Measurements from ENCODE around the gene RAP1GAP. TPM values are rescaled to one million over a fixed set of nuclear protein-coding genes. Genes with fewer than 3 reads are reported as not detected.

The RAP1GAP gene
- polyA plus RNA-seq, 1 donor from 2014 or later = 9.8 TPM

DNA sequence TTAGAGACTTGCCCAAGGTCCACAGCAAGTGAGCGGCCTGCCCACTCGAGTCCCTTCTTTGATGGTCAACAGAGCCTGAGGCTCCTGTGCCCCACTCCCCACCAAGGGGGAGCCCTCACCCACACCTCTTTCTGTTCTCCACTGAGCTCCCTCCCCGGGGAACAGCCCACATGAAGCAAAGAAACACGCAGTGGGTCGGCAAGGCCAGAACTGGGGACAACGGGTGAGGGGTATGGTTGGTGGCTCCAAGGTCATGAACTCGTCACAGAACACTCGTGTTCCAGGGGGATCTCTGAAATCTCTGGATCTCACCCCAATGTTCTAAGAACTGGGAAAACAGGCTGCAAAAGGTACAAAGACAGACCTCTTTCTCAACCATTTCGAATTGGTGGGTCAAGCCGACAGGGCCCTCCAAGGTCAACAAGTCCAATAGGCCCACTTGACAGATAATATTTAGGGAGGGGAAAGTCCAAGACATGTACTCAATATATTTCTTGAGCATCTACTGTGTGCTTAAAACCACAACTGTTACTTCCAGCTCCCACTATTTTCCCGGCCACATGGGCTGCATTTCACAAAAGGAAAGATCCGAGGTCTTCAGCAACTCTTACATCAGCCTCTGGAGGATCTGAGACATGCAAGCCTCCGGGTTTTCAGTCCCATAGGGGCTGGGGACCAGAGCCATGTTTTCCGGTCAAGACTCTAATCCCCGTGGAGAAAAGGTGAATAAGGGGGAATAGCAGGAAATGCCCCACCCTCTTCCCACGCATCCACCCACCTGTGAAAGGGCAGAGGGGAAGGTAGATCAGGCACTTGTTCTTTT lies 1.1 kb upstream of the RAP1GAP start:
- Histone ChIP-seq H2AFZ (ENCODE audit: low read depth, low read length) (no peak overlapping the region), H3K27ac (ENCODE audit: low read length) (no peak overlapping the region), H3K27me3 (ENCODE audit: insufficient read depth, low read depth, low read length) (peaks cover 22% of the 10 kb centered on the region), H3K4me2 (ENCODE audit: low read length) (no peak overlapping the region), H3K4me3 (ENCODE audit: low read length) (no peak overlapping the region), H3K9ac (ENCODE audit: low read length) (no peak overlapping the region), H4K20me1 (ENCODE audit: insufficient read depth) (no peaks in the 10 kb centered on the region), H3K79me2 (replicated peaks; ENCODE audit: insufficient read depth, low read length) (no peaks in the 10 kb centered on the region), H3K9me3 (ENCODE audit: low read length) (no peaks in the 10 kb centered on the region), H3K9me2 (ENCODE audit: insufficient read depth, low read length) (no peaks in the 10 kb centered on the region), H3F3A (ENCODE audit: insufficient read depth, low read length, poor library complexity, severe bottlenecking) (no peaks in the 10 kb centered on the region), H3K36me3 (ENCODE audit: insufficient read depth, low read length) (no peaks in the 10 kb centered on the region)
- no peak for TF ChIP-seq POLR2AphosphoS5 (IDR thresholded peaks at IDR 0.05)
- no peak for TF ChIP-seq EZH2 (IDR thresholded peaks at IDR 0.05; ENCODE audit: borderline replicate concordance, insufficient read depth, low read length, poor library complexity, severe bottlenecking)
- no peak for TF ChIP-seq TAF1 (IDR thresholded peaks at IDR 0.05; ENCODE audit: low read depth)
- no peak for TF ChIP-seq EP300 (conservative IDR thresholded peaks at IDR 0.05; ENCODE audit: poor library complexity, severe bottlenecking)
- TF ChIP-seq MXI1 (conservative IDR thresholded peaks at IDR 0.05; ENCODE audit: poor library complexity, severe bottlenecking) = no peak
- TF ChIP-seq, protein P1, sequence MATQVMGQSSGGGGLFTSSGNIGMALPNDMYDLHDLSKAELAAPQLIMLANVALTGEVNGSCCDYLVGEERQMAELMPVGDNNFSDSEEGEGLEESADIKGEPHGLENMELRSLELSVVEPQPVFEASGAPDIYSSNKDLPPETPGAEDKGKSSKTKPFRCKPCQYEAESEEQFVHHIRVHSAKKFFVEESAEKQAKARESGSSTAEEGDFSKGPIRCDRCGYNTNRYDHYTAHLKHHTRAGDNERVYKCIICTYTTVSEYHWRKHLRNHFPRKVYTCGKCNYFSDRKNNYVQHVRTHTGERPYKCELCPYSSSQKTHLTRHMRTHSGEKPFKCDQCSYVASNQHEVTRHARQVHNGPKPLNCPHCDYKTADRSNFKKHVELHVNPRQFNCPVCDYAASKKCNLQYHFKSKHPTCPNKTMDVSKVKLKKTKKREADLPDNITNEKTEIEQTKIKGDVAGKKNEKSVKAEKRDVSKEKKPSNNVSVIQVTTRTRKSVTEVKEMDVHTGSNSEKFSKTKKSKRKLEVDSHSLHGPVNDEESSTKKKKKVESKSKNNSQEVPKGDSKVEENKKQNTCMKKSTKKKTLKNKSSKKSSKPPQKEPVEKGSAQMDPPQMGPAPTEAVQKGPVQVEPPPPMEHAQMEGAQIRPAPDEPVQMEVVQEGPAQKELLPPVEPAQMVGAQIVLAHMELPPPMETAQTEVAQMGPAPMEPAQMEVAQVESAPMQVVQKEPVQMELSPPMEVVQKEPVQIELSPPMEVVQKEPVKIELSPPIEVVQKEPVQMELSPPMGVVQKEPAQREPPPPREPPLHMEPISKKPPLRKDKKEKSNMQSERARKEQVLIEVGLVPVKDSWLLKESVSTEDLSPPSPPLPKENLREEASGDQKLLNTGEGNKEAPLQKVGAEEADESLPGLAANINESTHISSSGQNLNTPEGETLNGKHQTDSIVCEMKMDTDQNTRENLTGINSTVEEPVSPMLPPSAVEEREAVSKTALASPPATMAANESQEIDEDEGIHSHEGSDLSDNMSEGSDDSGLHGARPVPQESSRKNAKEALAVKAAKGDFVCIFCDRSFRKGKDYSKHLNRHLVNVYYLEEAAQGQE (IDR thresholded peaks at IDR 0.05; ENCODE audit: borderline replicate concordance) = no peak
- no peak for TF ChIP-seq SMC3 (conservative IDR thresholded peaks at IDR 0.05; ENCODE audit: poor library complexity)
- TF ChIP-seq RAD21 (conservative IDR thresholded peaks at IDR 0.05) = no peak
- TF ChIP-seq, protein P2, sequence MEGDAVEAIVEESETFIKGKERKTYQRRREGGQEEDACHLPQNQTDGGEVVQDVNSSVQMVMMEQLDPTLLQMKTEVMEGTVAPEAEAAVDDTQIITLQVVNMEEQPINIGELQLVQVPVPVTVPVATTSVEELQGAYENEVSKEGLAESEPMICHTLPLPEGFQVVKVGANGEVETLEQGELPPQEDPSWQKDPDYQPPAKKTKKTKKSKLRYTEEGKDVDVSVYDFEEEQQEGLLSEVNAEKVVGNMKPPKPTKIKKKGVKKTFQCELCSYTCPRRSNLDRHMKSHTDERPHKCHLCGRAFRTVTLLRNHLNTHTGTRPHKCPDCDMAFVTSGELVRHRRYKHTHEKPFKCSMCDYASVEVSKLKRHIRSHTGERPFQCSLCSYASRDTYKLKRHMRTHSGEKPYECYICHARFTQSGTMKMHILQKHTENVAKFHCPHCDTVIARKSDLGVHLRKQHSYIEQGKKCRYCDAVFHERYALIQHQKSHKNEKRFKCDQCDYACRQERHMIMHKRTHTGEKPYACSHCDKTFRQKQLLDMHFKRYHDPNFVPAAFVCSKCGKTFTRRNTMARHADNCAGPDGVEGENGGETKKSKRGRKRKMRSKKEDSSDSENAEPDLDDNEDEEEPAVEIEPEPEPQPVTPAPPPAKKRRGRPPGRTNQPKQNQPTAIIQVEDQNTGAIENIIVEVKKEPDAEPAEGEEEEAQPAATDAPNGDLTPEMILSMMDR (IDR thresholded peaks at IDR 0.05; ENCODE audit: poor library complexity, severe bottlenecking) = no peak

DNA sequence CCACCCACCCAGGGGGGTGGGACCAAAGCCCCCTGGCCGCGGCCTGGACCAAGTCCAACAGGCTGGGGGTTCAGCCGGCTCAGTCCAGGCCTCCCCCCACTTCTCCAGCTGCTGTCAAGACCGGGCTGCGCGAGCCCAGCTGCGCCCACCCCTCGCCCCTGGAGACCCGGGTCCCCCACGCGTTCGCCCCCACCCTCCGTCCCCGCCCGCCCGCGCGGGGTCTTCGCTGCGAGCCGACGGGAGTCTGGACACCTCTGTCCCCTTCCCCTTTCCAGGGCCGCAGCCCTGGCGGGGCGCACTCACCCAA lies 253 bp downstream of the RAP1GAP start:
- Histone ChIP-seq H3K27ac (ENCODE audit: low read length) (no peak overlapping the region), H3K9ac (ENCODE audit: low read length) (peak overlapping the region; percentile 68), H3K79me2 (replicated peaks; ENCODE audit: insufficient read depth, low read length) (no peaks in the 10 kb centered on the region), H3K9me3 (ENCODE audit: low read length) (no peaks in the 10 kb centered on the region), H3K4me3 (ENCODE audit: low read length) (peak overlapping the region; percentile 80), H4K20me1 (ENCODE audit: insufficient read depth) (no peaks in the 10 kb centered on the region), H3K9me2 (ENCODE audit: insufficient read depth, low read length) (no peaks in the 10 kb centered on the region), H3F3A (ENCODE audit: insufficient read depth, low read length, poor library complexity, severe bottlenecking) (no peaks in the 10 kb centered on the region), H2AFZ (ENCODE audit: low read depth, low read length) (no peak overlapping the region), H3K27me3 (ENCODE audit: insufficient read depth, low read depth, low read length) (peaks cover 22% of the 10 kb centered on the region), H3K36me3 (ENCODE audit: insufficient read depth, low read length) (no peaks in the 10 kb centered on the region), H3K4me2 (ENCODE audit: low read length) (peak overlapping the region; percentile 65)
- no peak for TF ChIP-seq POLR2AphosphoS5 (IDR thresholded peaks at IDR 0.05)
- TF ChIP-seq, protein P2 (IDR thresholded peaks at IDR 0.05; ENCODE audit: poor library complexity, severe bottlenecking) = peak; percentile 1

Data from neural cell (in vitro differentiated cells).